ENCODE results near the gene MAPK8IP2. TPM values are rescaled to one million over a fixed set of nuclear protein-coding genes. Genes with fewer than 3 reads are reported as not detected.

Gene MAPK8IP2
- total and polyA plus RNA-seq, 2 of the 13 experiments (the other 11 are each of a cell fraction or from before 2014, with no cell fraction given), result 1.3 to 2.6 TPM

DNA sequence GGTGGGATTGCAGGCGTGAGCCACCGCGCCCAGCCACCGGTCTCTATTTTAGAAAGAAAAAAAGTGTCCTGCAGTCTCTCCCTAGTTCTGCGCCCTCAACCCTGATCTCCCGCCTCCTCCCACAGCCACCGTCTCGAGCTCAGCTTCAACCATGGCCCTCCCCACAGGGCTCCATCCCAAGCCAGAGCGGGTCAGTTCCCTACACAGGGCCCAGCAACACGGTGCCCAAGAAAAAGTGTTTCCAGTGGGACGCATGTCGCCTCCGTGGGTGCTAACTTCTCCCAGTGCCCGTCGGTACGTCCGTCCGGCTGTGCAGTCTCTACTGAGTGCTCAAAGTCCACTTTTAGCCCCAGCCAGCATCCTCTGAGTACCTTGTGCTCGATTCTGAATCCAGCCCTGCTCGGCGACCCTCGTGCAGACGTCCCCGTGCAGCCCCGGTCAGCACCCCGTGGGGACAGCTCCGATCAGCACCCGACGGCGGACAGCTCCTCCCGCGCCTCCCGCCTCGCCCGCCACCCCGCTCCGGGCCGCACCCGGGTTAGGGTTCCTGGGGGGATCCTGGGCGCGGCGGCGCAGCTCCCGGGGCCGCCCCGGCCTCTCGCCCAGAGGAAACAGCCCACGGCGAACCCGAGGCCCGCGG lies 657 bp upstream of the MAPK8IP2 start (continued):
- TF ChIP-seq, protein P1, sequence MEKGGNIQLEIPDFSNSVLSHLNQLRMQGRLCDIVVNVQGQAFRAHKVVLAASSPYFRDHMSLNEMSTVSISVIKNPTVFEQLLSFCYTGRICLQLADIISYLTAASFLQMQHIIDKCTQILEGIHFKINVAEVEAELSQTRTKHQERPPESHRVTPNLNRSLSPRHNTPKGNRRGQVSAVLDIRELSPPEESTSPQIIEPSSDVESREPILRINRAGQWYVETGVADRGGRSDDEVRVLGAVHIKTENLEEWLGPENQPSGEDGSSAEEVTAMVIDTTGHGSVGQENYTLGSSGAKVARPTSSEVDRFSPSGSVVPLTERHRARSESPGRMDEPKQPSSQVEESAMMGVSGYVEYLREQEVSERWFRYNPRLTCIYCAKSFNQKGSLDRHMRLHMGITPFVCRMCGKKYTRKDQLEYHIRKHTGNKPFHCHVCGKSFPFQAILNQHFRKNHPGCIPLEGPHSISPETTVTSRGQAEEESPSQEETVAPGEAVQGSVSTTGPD (CRISPR knock-in tag; IDR thresholded peaks at IDR 0.05), result 0 out of 2 replicates have a peak, but pooled peaks have one; percentile 43
- TF ChIP-seq DRAP1 (CRISPR knock-in tag; IDR thresholded peaks at IDR 0.05) (peak; percentile 68; the same call in 1 of the 2 replicates), ZNF580 (CRISPR knock-in tag; IDR thresholded peaks at IDR 0.05; ENCODE audit: borderline replicate concordance, low read depth) (peak; percentile 99), GATAD2A (CRISPR knock-in tag; IDR thresholded peaks at IDR 0.05) (peak; percentile 64), SNAPC5 (CRISPR knock-in tag; IDR thresholded peaks at IDR 0.05; ENCODE audit: borderline replicate concordance) (peak; percentile 94), ZNF136 (CRISPR knock-in tag; IDR thresholded peaks at IDR 0.05; ENCODE audit: low read depth) (peak; percentile 89; the same call in 1 of the 2 replicates), PHF8 (CRISPR knock-in tag; IDR thresholded peaks at IDR 0.05) (peak; percentile 61), ZNF17 (CRISPR knock-in tag; IDR thresholded peaks at IDR 0.05) (peak; percentile 95), LCORL (IDR thresholded peaks at IDR 0.05) (no peak), LCORL (CRISPR knock-in tag; IDR thresholded peaks at IDR 0.05) (peak; percentile 41; the same call in 1 of the 2 replicates), ZNF678 (CRISPR knock-in tag; IDR thresholded peaks at IDR 0.05) (peak; percentile 98), FOXA1 (IDR thresholded peaks at IDR 0.05) (no peak), FOXA1 (CRISPR knock-in tag; IDR thresholded peaks at IDR 0.05) (peak; percentile 63), ZNF292 (CRISPR knock-in tag; IDR thresholded peaks at IDR 0.05; ENCODE audit: borderline replicate concordance, low read depth) (no peak), ZSCAN9 (CRISPR knock-in tag; IDR thresholded peaks at IDR 0.05; ENCODE audit: borderline replicate concordance) (peak; percentile 100)
- TF ChIP-seq, protein P2, sequence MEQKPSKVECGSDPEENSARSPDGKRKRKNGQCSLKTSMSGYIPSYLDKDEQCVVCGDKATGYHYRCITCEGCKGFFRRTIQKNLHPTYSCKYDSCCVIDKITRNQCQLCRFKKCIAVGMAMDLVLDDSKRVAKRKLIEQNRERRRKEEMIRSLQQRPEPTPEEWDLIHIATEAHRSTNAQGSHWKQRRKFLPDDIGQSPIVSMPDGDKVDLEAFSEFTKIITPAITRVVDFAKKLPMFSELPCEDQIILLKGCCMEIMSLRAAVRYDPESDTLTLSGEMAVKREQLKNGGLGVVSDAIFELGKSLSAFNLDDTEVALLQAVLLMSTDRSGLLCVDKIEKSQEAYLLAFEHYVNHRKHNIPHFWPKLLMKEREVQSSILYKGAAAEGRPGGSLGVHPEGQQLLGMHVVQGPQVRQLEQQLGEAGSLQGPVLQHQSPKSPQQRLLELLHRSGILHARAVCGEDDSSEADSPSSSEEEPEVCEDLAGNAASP (CRISPR knock-in tag; IDR thresholded peaks at IDR 0.05; ENCODE audit: borderline replicate concordance), result peak; percentile 95
- TF ChIP-seq, protein P3, sequence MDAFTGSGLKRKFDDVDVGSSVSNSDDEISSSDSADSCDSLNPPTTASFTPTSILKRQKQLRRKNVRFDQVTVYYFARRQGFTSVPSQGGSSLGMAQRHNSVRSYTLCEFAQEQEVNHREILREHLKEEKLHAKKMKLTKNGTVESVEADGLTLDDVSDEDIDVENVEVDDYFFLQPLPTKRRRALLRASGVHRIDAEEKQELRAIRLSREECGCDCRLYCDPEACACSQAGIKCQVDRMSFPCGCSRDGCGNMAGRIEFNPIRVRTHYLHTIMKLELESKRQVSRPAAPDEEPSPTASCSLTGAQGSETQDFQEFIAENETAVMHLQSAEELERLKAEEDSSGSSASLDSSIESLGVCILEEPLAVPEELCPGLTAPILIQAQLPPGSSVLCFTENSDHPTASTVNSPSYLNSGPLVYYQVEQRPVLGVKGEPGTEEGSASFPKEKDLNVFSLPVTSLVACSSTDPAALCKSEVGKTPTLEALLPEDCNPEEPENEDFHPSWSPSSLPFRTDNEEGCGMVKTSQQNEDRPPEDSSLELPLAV (CRISPR knock-in tag; conservative IDR thresholded peaks at IDR 0.05; ENCODE audit: low read depth), result peak; percentile 96
- TF ChIP-seq, protein P4, sequence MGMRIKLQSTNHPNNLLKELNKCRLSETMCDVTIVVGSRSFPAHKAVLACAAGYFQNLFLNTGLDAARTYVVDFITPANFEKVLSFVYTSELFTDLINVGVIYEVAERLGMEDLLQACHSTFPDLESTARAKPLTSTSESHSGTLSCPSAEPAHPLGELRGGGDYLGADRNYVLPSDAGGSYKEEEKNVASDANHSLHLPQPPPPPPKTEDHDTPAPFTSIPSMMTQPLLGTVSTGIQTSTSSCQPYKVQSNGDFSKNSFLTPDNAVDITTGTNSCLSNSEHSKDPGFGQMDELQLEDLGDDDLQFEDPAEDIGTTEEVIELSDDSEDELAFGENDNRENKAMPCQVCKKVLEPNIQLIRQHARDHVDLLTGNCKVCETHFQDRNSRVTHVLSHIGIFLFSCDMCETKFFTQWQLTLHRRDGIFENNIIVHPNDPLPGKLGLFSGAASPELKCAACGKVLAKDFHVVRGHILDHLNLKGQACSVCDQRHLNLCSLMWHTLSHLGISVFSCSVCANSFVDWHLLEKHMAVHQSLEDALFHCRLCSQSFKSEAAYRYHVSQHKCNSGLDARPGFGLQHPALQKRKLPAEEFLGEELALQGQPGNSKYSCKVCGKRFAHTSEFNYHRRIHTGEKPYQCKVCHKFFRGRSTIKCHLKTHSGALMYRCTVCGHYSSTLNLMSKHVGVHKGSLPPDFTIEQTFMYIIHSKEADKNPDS (CRISPR knock-in tag; IDR thresholded peaks at IDR 0.05), result peak; percentile 92
- TF ChIP-seq, protein P5, sequence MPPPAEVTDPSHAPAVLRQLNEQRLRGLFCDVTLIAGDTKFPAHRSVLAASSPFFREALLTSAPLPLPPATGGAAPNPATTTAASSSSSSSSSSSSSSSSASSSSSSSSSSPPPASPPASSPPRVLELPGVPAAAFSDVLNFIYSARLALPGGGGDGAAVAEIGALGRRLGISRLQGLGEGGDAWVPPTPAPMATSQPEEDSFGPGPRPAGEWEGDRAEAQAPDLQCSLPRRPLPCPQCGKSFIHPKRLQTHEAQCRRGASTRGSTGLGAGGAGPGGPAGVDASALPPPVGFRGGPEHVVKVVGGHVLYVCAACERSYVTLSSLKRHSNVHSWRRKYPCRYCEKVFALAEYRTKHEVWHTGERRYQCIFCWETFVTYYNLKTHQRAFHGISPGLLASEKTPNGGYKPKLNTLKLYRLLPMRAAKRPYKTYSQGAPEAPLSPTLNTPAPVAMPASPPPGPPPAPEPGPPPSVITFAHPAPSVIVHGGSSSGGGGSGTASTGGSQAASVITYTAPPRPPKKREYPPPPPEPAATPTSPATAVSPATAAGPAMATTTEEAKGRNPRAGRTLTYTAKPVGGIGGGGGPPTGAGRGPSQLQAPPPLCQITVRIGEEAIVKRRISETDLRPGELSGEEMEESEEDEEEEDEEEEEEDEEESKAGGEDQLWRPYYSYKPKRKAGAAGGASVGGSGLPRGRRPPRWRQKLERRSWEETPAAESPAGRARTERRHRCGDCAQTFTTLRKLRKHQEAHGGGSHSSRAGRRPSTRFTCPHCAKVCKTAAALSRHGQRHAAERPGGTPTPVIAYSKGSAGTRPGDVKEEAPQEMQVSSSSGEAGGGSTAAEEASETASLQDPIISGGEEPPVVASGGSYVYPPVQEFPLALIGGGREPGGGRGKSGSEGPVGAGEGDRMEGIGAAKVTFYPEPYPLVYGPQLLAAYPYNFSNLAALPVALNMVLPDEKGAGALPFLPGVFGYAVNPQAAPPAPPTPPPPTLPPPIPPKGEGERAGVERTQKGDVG (CRISPR knock-in tag; IDR thresholded peaks at IDR 0.05; ENCODE audit: borderline replicate concordance), result peak; percentile 91; the same call in 1 of the 2 replicates
